ENCODE data around the gene VAC14. TPM values are rescaled to one million over a fixed set of nuclear protein-coding genes. Genes with fewer than 3 reads are reported as not detected.
A peak's percentile ranks its signal among the peaks of the same experiment; 100 is the strongest.
"Not testable (repeated sequence)": the region's sequence is repeated elsewhere in the genome, so short reads cannot be mapped to it uniquely, and the experiment has no call there.

Gene VAC14
- total RNA-seq, 4 donors from 2014 or later: 44.0 to 106 (median 64.5) TPM

DNA sequence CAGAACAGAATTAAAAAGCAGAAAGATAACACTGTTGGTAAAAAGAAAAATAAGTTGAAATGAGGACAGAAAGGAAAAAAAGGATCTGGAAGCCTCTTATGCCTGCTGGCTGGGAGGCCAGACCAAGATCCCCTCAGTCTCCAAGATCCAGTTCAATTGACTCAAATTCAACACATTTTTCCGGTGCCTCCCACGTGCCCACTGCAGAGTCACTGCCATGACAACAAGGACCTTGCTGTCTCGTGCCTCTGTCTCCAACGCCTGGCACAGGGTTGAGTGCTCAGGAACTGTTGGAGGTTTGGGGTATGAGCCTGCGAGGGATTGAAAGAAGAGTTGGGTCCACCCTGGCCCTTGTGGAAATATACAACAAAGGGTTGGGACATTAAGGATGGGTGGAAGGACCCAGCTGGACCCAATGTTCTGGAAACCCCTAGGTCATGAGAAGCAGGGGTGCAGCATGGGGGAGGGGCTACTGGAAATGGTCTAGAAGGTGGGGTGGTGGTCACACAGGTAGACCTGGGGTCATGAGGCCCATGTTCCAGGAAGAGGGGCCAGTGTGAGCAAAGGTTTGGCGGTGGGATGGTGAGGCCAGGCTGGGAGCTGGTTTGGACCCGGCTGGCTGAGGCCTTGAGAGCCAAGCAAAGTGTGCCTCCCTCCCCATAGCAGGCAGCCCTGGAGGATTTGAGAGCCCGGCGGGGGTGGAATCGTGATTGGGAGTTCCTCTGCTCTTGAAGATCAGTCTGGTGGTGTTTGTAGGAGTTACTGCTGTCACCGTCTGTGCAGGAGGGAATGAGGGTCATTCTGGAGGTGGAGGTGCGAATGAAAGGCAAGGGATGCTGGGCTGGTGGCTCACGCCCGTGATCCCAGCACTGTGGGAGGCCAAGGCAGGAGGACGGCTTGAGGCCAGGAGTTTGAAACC lies 153.3 kb downstream of the VAC14 start:
- no peaks in the 10 kb centered on the region for H3K36me3 ChIP-seq
- no peaks in the 10 kb centered on the region for H3K27me3 ChIP-seq
- DNase-seq: no peak
- peak overlapping the region in 1 of 4 donors; percentile 31 for H3K27ac ChIP-seq
- H3K4me3 ChIP-seq: no peak overlapping the region
- TF ChIP-seq POLR2A (IDR thresholded peaks at IDR 0.05): no peak
- TF ChIP-seq, protein P1, sequence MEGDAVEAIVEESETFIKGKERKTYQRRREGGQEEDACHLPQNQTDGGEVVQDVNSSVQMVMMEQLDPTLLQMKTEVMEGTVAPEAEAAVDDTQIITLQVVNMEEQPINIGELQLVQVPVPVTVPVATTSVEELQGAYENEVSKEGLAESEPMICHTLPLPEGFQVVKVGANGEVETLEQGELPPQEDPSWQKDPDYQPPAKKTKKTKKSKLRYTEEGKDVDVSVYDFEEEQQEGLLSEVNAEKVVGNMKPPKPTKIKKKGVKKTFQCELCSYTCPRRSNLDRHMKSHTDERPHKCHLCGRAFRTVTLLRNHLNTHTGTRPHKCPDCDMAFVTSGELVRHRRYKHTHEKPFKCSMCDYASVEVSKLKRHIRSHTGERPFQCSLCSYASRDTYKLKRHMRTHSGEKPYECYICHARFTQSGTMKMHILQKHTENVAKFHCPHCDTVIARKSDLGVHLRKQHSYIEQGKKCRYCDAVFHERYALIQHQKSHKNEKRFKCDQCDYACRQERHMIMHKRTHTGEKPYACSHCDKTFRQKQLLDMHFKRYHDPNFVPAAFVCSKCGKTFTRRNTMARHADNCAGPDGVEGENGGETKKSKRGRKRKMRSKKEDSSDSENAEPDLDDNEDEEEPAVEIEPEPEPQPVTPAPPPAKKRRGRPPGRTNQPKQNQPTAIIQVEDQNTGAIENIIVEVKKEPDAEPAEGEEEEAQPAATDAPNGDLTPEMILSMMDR (IDR thresholded peaks at IDR 0.05): no peak
- no peaks in the 10 kb centered on the region for H3K4me1 ChIP-seq
- H3K9me3 ChIP-seq: no peaks in the 10 kb centered on the region

DNA sequence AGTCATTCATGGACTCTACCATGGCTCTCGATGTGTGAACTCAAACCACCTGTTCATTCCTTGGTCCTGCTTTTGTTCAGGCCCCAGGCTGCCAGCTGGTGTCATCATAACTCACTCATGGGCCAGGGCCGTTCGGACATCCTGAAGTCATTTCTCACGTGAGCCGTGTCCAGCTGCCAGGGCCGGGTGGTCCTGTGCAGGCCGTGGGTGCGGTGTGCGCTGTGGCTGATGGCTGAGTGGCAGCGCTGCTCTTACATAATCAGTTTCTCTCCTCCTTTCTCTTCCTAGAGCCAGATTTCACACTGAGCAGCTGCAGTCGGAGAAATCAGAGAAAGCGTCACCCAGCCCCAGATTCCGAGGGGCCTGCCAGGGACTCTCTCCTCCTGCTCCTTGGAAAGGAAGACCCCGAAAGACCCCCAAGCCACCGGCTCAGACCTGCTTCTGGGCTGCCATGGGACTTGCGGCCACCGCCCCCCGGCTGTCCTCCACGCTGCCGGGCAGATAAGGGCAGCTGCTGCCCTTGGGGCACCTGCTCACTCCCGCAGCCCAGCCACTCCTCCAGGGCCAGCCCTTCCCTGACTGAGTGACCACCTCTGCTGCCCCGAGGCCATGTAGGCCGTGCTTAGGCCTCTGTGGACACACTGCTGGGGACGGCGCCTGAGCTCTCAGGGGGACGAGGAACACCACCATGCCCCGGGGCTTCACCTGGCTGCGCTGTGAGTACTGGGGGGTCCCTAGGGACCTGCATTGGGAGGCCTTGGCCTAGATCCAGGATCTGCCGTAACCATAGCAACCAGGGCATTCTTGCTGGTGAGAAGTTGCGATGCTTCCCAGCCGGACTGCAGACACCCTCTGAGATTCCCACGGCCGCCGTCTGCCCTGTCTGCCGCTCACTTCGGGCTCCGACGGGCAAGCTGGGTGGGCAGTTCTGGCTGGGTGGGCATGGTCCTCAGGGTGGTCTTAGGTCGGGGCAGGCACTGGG lies 154.4 kb downstream of the VAC14 start, which contains the start of gene IL34:
Gene IL34 (plus strand): TSS at position 300 of the 982 bp plus-strand sequence. CDS start 389 bp downstream, at position 689.
- TF ChIP-seq, protein P1 (IDR thresholded peaks at IDR 0.05): no peak
- Histone ChIP-seq H3K9me3 (no peaks in the 10 kb centered on the region), H3K27ac (peak within 1 kb of the TSS in 3 of 4 donors; percentile 31 to 46 (median 45)), H3K36me3 (no peaks in the 10 kb centered on the region), H3K4me3 (no peak within 1 kb of the TSS), H3K4me1 (no peaks in the 10 kb centered on the region), H3K27me3 (no peaks in the 10 kb centered on the region)
- DNase-seq: no peak

DNA sequence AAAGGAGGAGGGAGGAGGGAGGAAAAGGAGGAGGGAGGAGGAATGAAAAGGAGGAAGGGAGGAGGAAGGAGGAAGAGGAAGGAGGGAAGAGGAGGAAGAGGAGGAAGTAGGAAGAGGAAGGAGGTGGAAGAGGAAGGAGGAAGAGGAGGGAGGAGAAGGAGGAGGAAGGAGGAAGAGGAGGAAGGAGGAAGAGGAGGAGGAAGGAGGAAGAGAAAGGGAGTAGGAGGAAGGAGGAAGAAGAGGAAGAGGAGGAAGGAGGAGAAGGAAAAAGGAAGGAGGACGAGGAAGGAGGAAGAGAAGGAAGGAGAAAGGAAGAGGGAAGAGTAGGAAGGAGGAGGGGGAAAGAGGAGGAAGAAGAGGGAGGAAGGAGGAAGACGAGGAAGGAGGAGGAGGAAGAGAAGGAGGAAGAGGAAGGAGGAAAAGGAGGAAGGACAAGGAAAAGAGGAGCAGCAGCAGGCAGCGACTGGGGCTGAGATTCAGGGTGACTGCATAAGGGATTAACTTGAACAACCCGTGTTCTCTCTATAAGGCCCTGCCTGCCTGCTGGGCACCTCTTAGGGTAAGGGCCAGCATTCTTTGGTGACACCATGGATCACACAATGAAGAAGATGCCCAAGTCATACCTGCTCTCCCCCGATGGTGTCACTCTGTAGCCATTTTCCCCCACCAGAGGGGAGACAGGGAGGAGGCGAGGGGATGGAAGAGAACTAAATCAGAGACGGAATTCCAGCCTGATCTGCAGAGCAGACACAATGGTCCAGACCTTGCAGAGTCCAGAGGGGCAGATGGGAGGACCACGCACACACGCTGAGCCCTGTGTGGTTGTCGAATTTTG lies 156.0 kb downstream of the VAC14 start:
- no peak overlapping the region for H3K27ac ChIP-seq
- no peaks in the 10 kb centered on the region for H3K9me3 ChIP-seq
- no peak for TF ChIP-seq POLR2A (IDR thresholded peaks at IDR 0.05)
- TF ChIP-seq, protein P1 (IDR thresholded peaks at IDR 0.05): no peak
- DNase-seq: no peak
- no peaks in the 10 kb centered on the region for H3K36me3 ChIP-seq
- no peaks in the 10 kb centered on the region for H3K4me1 ChIP-seq
- no peaks in the 10 kb centered on the region for H3K27me3 ChIP-seq
- no peak overlapping the region for H3K4me3 ChIP-seq

DNA sequence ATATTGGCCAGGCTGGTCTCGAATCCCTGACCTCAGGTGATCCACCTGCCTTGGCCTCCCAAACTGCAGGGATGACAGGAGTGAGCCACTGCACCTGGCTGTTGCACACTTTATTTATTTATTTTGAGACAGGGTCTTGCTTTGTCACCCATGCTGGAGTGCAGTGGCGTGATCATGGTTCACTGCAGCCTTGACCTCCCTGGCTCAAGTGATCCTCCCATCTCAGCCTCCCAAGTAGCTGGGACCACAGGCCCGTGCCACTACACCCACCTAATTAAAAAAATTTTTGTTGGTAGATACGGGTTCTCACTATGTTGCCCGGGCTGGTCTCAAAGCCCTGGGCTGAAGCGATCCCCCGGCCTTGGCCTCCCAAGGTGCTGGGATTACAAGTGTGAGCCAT lies 157.7 kb downstream of the VAC14 start:
- not testable (repeated sequence) for H3K36me3 ChIP-seq, H3K27me3 ChIP-seq, DNase-seq, H3K9me3 ChIP-seq, H3K4me3 ChIP-seq, H3K4me1 ChIP-seq, H3K27ac ChIP-seq

DNA sequence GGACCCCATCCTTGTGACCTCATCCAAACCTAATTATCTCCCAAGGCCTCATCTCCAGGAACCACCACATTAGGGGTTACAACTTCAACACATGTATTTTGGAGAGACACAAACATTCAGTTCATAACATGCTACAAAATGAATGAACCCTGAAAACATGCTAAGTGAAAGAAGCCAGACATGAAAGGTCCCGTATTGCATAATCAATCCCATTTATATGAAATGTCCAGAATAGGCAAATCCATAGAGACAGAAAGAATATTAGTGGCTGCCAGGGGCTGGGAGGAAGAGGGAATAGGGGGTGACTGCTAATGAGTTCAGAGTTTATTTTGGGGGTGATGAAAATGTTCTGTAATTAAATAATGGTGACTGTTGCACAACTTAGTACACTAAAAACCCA lies 158.3 kb downstream of the VAC14 start:
- Histone ChIP-seq H3K9me3 (no peaks in the 10 kb centered on the region), H3K27me3 (no peaks in the 10 kb centered on the region), H3K36me3 (no peaks in the 10 kb centered on the region), H3K4me3 (no peak overlapping the region), H3K27ac (no peak overlapping the region), H3K4me1 (peaks cover 0 to 6% (median 0%) of the 10 kb centered on the region in 4 donors)
- TF ChIP-seq, protein P1 (IDR thresholded peaks at IDR 0.05): no peak
- no peak for DNase-seq

Data from Peyer's patch (tissue), 4 donors.